Renal pelvis (tissue), 4 donors: ENCODE measurements around the gene DEXI. TPM values are rescaled to one million over a fixed set of nuclear protein-coding genes. Genes with fewer than 3 reads are reported as not detected.

Experiments used
- DNase-seq: peaks from one replicate; pipeline ENCODE4 v3.0.0-alpha.2; 2013
- polyA plus RNA-seq, 3 donors: library from polyadenylated mRNA; unstranded; fragments of 120-200 nt; gene quantifications; one replicate each; pipeline ENCODE4 v1.2.1, GENCODE V29; 2013; ENCODE audit not compliant: insufficient read length in 3 of 3

DEXI gene
- polyA plus RNA-seq, 3 donors = 43.1 to 53.9 (median 48.9) TPM

DNA sequence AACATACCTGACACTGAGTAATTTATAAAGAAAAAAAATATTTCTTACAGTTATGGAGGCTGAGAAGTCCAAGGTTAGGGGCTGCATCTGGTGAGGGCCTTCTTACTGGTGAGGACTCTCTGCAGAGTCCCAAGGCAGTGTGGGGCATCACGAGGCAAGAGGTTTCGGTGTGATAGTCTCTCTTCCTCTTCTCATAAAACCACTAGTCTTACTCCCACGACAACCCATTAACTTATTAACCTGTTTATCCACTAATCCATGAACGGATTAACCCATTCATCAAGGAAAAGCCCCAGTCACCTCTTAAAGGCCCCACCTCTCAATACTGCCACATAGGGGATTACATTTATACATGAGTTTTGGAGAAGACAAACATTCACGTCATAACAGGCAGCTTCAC lies 45.1 kb downstream of the DEXI start:
- no peak for DNase-seq

DNA sequence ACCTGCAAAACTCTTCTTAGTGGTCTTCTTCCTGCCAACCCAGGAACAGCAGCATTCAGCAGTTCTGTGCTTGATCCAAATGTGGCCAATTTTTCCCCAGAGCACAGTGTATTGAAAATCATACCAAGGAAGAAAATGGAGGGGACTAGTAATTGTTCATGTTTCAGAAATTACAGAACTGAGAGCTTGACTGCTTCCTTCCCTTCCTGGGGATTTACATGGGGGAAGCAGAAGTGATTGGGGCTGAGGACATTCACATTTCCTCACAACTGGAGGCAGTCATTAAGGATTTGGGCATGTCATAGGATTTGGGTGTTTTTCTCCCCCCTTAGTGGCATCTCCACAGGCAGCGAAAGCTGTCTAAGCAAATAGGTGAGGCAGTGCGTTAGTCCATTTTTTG lies 45.5 kb downstream of the DEXI start:
- no peak for DNase-seq

DNA sequence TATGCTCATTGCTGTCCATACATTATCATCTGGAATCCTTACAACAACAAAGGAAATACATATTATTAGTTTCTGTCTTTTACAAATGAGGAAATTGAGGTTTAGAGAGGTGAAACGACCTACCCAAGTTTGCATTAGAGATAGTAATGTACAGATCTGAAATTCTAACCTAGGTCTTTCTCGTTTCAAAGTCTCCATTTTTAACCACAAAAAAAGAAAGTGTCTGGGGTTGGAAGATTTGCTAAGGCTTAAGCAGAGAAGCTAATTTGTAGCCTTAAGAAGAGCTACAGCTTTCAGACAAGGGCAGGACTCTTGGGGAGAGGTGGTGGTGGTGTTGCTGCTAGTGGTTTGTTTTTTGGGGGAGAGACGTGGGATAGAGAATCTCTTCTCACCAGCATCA lies 46.1 kb downstream of the DEXI start:
- no peak for DNase-seq

DNA sequence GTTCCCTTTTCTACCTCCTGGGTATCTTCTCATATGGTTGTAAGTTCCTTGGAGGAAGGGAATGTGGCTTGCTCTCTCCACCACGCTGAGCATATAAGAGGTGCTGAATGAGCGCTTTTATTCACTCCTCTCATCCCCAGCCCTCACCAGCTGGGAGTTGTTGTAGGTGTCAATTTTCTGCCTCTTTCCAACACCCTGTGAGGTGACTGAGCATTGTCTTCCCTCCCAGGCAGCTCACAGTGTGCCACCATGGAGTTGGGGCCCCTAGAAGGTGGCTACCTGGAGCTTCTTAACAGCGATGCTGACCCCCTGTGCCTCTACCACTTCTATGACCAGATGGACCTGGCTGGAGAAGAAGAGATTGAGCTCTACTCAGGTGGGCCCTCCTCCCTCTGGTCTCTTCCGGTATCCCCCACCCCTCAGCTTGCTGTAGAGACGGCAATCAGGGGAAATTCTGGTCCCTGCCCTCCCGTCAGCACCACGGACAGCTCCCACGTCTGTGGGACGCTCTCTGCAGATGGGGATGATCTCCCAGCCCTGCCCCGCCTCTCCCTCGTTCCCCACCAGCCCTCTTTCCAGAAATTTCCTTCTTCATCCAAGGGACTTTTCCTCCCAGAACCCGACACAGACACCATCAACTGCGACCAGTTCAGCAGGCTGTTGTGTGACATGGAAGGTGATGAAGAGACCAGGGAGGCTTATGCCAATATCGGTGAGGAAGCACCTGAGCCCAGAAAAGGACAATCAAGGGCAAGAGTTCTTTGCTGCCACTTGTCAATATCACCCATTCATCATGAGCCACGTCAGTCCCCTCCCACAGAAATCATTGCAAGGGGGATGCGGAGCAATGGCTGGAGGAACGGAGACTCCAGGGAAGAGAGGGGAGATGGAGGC lies 47.0 kb downstream of the DEXI start:
- peak; percentile 73 for DNase-seq

- no peak for DNase-seq
These were observed 49.4 kb downstream of the DEXI start for GRCh38 chr16:10892782-10893318.

GRCh38 chr16:10889855-10890254 lies 52.4 kb downstream of the DEXI start:
- DNase-seq = no peak

- no peak for DNase-seq
These were observed 53.8 kb downstream of the DEXI start for GRCh38 chr16:10888320-10888937.

GRCh38 chr16:10885246-10885645 lies 57.0 kb downstream of the DEXI start:
- DNase-seq = no peak

- peak; percentile 82 for DNase-seq
These were observed 59.3 kb downstream of the DEXI start for GRCh38 chr16:10883004-10883403.

- DNase-seq = no peak
These were observed 60.7 kb downstream of the DEXI start for GRCh38 chr16:10881479-10882030.

- DNase-seq = no peak
These were observed 61.4 kb downstream of the DEXI start for GRCh38 chr16:10880594-10881452.

DNA sequence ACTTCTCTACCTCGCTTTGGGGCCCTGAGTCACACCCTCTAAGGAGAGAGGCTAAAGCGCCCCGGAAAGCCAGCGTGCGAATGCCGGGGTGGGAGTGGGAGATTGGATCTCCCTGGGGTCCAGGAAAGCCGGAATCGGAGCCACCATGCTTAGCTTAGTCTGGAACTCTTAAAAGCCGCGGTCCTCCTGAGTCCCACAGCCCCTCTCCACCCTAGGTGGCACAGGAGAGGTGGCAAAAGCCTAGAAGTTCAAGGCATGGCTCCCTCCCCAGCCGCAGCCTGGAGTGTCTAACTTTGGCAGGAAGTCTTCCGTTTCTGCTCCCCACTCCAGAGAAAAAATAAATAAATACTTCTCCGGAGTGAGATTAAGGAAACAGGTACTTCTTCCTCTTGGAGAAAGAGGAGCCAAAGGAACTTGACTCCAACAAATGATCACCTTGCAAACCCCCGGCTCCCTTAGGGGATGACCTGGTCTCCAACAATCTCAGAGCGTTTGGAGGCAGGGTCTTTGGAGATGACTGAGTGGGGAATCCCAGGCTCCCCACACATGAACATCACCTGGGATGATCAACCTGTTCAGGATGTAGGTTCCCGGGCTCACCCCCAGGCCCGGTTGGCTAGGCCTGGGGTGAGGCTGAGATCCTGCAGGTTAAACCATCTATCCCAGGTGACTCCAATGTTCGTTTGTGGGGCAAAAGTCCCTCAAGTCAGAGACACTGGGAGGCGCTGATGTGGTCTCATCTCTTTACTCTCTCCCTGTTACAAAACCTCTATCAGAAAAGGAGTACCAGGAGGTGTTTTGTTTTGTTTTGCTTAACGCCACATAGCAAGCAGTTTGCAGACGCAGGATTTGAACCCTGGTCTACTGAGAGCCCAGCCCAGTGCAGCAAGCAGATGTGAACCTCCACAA lies 62.3 kb downstream of the DEXI start:
- DNase-seq = no peak

Other genes starting within 250 kb of the DEXI start
- gene TEKT5, start 247.5 kb downstream of the DEXI start, polyA plus RNA-seq = under 1 TPM; 0.21 to 0.68 (median 0.29) TPM
- gene NUBP1, start 198.6 kb downstream of the DEXI start, polyA plus RNA-seq = 10 to 100 TPM; 30.1 to 38.7 (median 37.2) TPM
- gene TVP23A, start 123.7 kb downstream of the DEXI start, polyA plus RNA-seq = 1 to 10 TPM; 2.5 to 5.1 (median 4.2) TPM
- 1 to 10 TPM; 3.6 to 7.0 (median 6.7) TPM for gene CIITA, start 65.3 kb downstream of the DEXI start, polyA plus RNA-seq
- 10 to 100 TPM; 22.5 to 26.3 (median 25.2) TPM for gene CLEC16A, start 2.1 kb upstream of the DEXI start, polyA plus RNA-seq